Epithelial cell of esophagus (primary cell): ENCODE measurements around the gene JAZF1.
A peak's percentile ranks its signal among the peaks of the same experiment; 100 is the strongest.

ENCODE experiments used
- DNase-seq: peaks from one replicate; pipeline ENCODE4 v3.0.0; 2010; ENCODE audit warnings: low read depth
- H3K4me3 ChIP-seq: 2 replicates; pipeline ENCODE4 v1.5.1; 2011; ENCODE audit warnings: mild to moderate bottlenecking, low read length, control low read depth
- CTCF ChIP-seq: IDR thresholded peaks from 2 replicates; pipeline ENCODE4 v1.5.1; 2011; ENCODE audit warnings: low read depth, mild to moderate bottlenecking, low read length, control low read depth, inconsistent platforms; ENCODE audit not compliant: insufficient read depth; ENCODE audit errors: missing control alignments

JAZF1 gene

GRCh38 chr7:27793780-27794179, 386.8 kb downstream of the JAZF1 start:
- DNase-seq: peak; percentile 37
- no peak overlapping the region for H3K4me3 ChIP-seq
- TF ChIP-seq CTCF: no peak

GRCh38 chr7:27788437-27788836, 392.2 kb downstream of the JAZF1 start:
- TF ChIP-seq CTCF: no peak
- no peak overlapping the region for H3K4me3 ChIP-seq
- no peak for DNase-seq

GRCh38 chr7:27784399-27785053, 396.1 kb downstream of the JAZF1 start:
- peak; percentile 77 for DNase-seq
- TF ChIP-seq CTCF: peak; percentile 55
- no peak overlapping the region for H3K4me3 ChIP-seq

GRCh38 chr7:27782849-27783248, 397.7 kb downstream of the JAZF1 start:
- DNase-seq: peak; percentile 29
- no peak overlapping the region for H3K4me3 ChIP-seq
- no peak for TF ChIP-seq CTCF

- no peak for DNase-seq
- no peak for TF ChIP-seq CTCF
These were observed 399.4 kb downstream of the JAZF1 start for GRCh38 chr7:27781188-27781587.

More at GRCh38 chr7:27781188-27781587, 399.4 kb downstream of the JAZF1 start:
- no peak overlapping the region for H3K4me3 ChIP-seq
